IMR-90 (cell line): ENCODE measurements around the gene SUGT1.

Experiments
- BHLHE40 ChIP-seq: fragments of 150-350 bp; IDR thresholded peaks from 2 replicates; pipeline ENCODE4 v1.6.1; 2016; ENCODE audit warnings: mild to moderate bottlenecking, low read depth, low read length
- MAFK ChIP-seq: IDR thresholded peaks from 2 replicates; pipeline ENCODE4 v1.6.1; 2012; ENCODE audit warnings: low read depth, low read length, improper control_type of control experiment
- POLR2A ChIP-seq: IDR thresholded peaks from 2 replicates; pipeline ENCODE4 v1.6.1; 2012; ENCODE audit warnings: mild to moderate bottlenecking, low read depth, low read length
- RAD21 ChIP-seq: IDR thresholded peaks from 2 replicates; pipeline ENCODE4 v1.6.1; 2012; ENCODE audit warnings: low read length, improper control_type of control experiment
- RCOR1 ChIP-seq: IDR thresholded peaks from 2 replicates; pipeline ENCODE4 v1.6.1; 2012; ENCODE audit warnings: mild to moderate bottlenecking, low read length, improper control_type of control experiment; ENCODE audit not compliant: insufficient replicate concordance
- RFX5 ChIP-seq: IDR thresholded peaks from 2 replicates; pipeline ENCODE4 v1.8.0; 2012; ENCODE audit warnings: low read depth, mild to moderate bottlenecking, low read length, moderate library complexity
- SMC3 ChIP-seq: fragments of 150-350 bp; IDR thresholded peaks from 2 replicates; pipeline ENCODE4 v1.6.1; 2016; ENCODE audit warnings: low read depth, mild to moderate bottlenecking, antibody characterized with exemption, low read length, moderate library complexity
- USF2 ChIP-seq: fragments of 150-350 bp; IDR thresholded peaks from 2 replicates; pipeline ENCODE4 v1.6.1; 2017; ENCODE audit warnings: mild to moderate bottlenecking, antibody characterized with exemption, low read length, low read depth
- TF ChIP-seq, protein P1 (sequence below): conservative IDR thresholded peaks from 2 replicates; pipeline ENCODE4 v1.5.1; 2012; ENCODE audit warnings: mild to moderate bottlenecking, low read depth, low read length, improper control_type of control experiment
- TF ChIP-seq, protein P2 (sequence below): fragments of 150-350 bp; IDR thresholded peaks from 2 replicates; pipeline ENCODE4 v1.6.1; 2016; ENCODE audit warnings: low read depth, mild to moderate bottlenecking, low read length, moderate library complexity, borderline replicate concordance

DNA sequence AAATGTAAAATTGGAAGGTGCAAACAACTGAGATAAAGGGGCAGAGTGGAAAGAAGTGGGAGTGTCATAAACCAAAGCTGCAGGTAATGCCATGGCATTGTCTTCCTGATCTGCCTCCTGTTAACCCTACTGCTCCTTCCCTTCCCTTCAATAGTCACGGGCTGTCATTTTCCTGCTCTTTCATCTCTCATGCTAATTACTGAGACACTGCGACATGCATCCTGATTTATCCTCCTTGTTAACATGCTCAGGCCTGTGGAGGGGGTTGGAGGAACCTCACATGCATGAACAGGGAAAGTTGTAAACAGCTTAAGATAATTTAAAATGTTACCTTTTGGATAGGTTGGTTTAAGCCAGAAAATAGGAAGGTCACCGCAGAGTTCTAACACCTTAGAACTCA is 59.7 kb downstream of the SUGT1 start:
- TF ChIP-seq, protein P1, sequence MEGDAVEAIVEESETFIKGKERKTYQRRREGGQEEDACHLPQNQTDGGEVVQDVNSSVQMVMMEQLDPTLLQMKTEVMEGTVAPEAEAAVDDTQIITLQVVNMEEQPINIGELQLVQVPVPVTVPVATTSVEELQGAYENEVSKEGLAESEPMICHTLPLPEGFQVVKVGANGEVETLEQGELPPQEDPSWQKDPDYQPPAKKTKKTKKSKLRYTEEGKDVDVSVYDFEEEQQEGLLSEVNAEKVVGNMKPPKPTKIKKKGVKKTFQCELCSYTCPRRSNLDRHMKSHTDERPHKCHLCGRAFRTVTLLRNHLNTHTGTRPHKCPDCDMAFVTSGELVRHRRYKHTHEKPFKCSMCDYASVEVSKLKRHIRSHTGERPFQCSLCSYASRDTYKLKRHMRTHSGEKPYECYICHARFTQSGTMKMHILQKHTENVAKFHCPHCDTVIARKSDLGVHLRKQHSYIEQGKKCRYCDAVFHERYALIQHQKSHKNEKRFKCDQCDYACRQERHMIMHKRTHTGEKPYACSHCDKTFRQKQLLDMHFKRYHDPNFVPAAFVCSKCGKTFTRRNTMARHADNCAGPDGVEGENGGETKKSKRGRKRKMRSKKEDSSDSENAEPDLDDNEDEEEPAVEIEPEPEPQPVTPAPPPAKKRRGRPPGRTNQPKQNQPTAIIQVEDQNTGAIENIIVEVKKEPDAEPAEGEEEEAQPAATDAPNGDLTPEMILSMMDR, result no peak
- no peak for TF ChIP-seq USF2
- no peak for TF ChIP-seq RFX5
- TF ChIP-seq, protein P2, sequence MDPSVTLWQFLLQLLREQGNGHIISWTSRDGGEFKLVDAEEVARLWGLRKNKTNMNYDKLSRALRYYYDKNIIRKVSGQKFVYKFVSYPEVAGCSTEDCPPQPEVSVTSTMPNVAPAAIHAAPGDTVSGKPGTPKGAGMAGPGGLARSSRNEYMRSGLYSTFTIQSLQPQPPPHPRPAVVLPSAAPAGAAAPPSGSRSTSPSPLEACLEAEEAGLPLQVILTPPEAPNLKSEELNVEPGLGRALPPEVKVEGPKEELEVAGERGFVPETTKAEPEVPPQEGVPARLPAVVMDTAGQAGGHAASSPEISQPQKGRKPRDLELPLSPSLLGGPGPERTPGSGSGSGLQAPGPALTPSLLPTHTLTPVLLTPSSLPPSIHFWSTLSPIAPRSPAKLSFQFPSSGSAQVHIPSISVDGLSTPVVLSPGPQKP, result no peak
- TF ChIP-seq MAFK, result no peak
- no peak for TF ChIP-seq RAD21
- no peak for TF ChIP-seq POLR2A
- TF ChIP-seq RCOR1, result no peak
- TF ChIP-seq SMC3, result no peak
- no peak for TF ChIP-seq BHLHE40
